Astrocyte of the cerebellum (primary cell): Measurements from ENCODE around the gene CDK3.

Experiments used
- DNase-seq: peaks from one replicate; pipeline ENCODE4 v3.0.0-alpha.2; 2011; ENCODE audit warnings: low read depth
- H3K4me3 ChIP-seq: 2 replicates; pipeline ENCODE4 v1.5.1; 2011; ENCODE audit warnings: mild to moderate bottlenecking, low read depth, low read length, moderate library complexity
- CTCF ChIP-seq: IDR thresholded peaks from 2 replicates; pipeline ENCODE4 v1.5.1; 2012; ENCODE audit warnings: low read length, low read depth, moderate library complexity, mild to moderate bottlenecking; ENCODE audit errors: missing control alignments
- in situ Hi-C: cut with HindIII; loops from 2 replicates; pipeline ENCODE4 v1.10.0; 2017; ENCODE audit warnings: low sequenced_read_pairs

CDK3 gene

GRCh38 chr17:75991396-75991795, 9.3 kb upstream of the CDK3 start:
- DNase-seq: no peak
- TF ChIP-seq CTCF: no peak
- in situ Hi-C loops: no loop called here
- no peak overlapping the region for H3K4me3 ChIP-seq

GRCh38 chr17:75994802-75995370, 5.8 kb upstream of the CDK3 start:
- no peak for DNase-seq
- H3K4me3 ChIP-seq: no peak overlapping the region
- TF ChIP-seq CTCF: no peak
- in situ Hi-C loops: no loop called here

GRCh38 chr17:75995385-75995925, 5.2 kb upstream of the CDK3 start:
- H3K4me3 ChIP-seq: no peak overlapping the region
- no peak for TF ChIP-seq CTCF
- DNase-seq: no peak
- in situ Hi-C loops: no loop called here

GRCh38 chr17:75996665-75997590, 3.7 kb upstream of the CDK3 start:
- in situ Hi-C loops: no loop called here
- TF ChIP-seq CTCF: no peak
- no peak for DNase-seq
- H3K4me3 ChIP-seq: no peak overlapping the region

GRCh38 chr17:75998327-75998795, 2.3 kb upstream of the CDK3 start:
- no peak overlapping the region for H3K4me3 ChIP-seq
- no peak for TF ChIP-seq CTCF
- DNase-seq: no peak
- in situ Hi-C loops: no loop called here

GRCh38 chr17:76000016-76000754, 470 bp upstream of the CDK3 start:
- DNase-seq: no peak
- no peak overlapping the region for H3K4me3 ChIP-seq
- in situ Hi-C loops: no loop called here
- TF ChIP-seq CTCF: peak; percentile 73
